ENCODE data around the gene CEP112.
"Not testable (repeated sequence)": the region's sequence is repeated elsewhere in the genome, so short reads cannot be mapped to it uniquely, and the experiment has no call there.

The CEP112 gene

DNA sequence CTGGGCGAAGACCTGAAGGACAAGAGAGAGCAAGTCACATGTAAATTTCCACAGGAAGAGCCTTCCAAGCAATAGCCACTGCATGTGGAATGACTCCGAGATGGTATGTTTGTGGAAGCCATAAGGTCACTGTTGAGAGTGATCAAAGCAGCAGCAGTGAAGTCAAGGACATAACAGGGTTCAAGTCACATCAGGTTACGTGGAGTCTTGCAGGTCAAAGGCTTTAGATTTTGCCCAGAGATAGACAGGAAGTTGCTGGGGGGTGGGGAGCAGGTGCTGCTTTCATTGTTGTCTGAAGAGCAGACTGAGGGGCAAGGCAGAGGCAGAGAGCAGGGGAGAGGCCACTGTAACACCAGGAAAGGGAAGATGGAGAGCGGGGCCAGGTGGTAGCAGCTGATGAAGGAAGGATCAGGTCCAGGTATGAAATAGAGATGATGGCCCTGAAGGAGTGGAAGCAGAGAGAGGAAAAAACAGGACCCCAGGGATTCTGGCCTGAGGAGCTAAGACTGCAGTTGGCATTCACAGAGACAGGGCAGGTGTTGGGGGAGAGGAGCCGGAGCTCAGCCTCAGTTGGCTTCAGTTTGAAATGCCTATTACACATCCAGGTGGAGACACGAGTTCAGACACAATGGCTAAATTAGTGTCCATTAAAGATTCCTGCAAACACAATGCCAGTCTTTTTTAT, 501.2 kb downstream of the CEP112 start:
- Histone ChIP-seq H3K9me3 (ENCODE audit: control insufficient read depth, insufficient read depth, low read length) (no peaks in the 10 kb centered on the region), H3K27ac (ENCODE audit: low read depth, low read length) (no peak overlapping the region), H3K4me1 (ENCODE audit: control insufficient read depth, insufficient read depth, low read length) (peaks cover 18% of the 10 kb centered on the region), H3K9ac (ENCODE audit: low read depth, low read length) (no peak overlapping the region), H3K36me3 (ENCODE audit: control insufficient read depth, insufficient read depth, low read length) (no peaks in the 10 kb centered on the region), H3K27me3 (ENCODE audit: control insufficient read depth, insufficient read depth, low read length) (no peaks in the 10 kb centered on the region), H3K4me3 (ENCODE audit: low read depth, low read length) (no peak overlapping the region)

DNA sequence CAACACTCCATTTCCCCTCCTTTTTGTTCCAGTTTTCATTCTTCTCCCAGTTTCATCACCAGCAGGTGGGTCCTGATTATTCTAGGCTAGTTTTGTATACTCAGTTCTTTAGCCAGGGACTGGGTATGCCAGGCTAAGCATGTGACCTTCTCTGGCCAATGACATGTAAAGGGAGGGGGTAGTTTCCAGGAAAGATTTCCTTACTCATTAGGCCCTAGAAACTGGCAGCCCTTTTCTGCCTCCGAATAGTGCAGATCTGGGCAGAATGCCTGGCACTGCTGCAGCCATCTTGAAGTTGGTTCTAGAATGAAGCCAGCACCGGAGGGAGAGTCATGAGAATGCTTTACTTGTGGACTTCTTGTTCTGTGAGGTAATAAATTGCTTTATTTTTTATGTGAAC, 503.6 kb downstream of the CEP112 start:
- H3K27ac ChIP-seq (ENCODE audit: low read depth, low read length) = no peak overlapping the region
- H3K36me3 ChIP-seq (ENCODE audit: control insufficient read depth, insufficient read depth, low read length) = no peaks in the 10 kb centered on the region
- no peaks in the 10 kb centered on the region for H3K9me3 ChIP-seq (ENCODE audit: control insufficient read depth, insufficient read depth, low read length)

GRCh38 chr17:65685110-65685509, 506.8 kb downstream of the CEP112 start:
- Histone ChIP-seq H3K27ac (ENCODE audit: low read depth, low read length) (no peak overlapping the region), H3K9me3 (ENCODE audit: control insufficient read depth, insufficient read depth, low read length) (no peaks in the 10 kb centered on the region), H3K27me3 (ENCODE audit: control insufficient read depth, insufficient read depth, low read length) (peaks cover 10% of the 10 kb centered on the region), H3K36me3 (ENCODE audit: control insufficient read depth, insufficient read depth, low read length) (no peaks in the 10 kb centered on the region), H3K4me1 (ENCODE audit: control insufficient read depth, insufficient read depth, low read length) (peaks cover 6% of the 10 kb centered on the region; the same call in 1 of the 2 replicates), H3K4me3 (ENCODE audit: low read depth, low read length) (no peak overlapping the region), H3K9ac (ENCODE audit: low read depth, low read length) (no peak overlapping the region)

More for the DNA sequence above, 503.6 kb downstream of the CEP112 start:
- no peak overlapping the region for H3K9ac ChIP-seq (ENCODE audit: low read depth, low read length)
- no peaks in the 10 kb centered on the region for H3K27me3 ChIP-seq (ENCODE audit: control insufficient read depth, insufficient read depth, low read length)
- H3K4me1 ChIP-seq (ENCODE audit: control insufficient read depth, insufficient read depth, low read length) = peaks cover 11% of the 10 kb centered on the region
- no peak overlapping the region for H3K4me3 ChIP-seq (ENCODE audit: low read depth, low read length)

DNA sequence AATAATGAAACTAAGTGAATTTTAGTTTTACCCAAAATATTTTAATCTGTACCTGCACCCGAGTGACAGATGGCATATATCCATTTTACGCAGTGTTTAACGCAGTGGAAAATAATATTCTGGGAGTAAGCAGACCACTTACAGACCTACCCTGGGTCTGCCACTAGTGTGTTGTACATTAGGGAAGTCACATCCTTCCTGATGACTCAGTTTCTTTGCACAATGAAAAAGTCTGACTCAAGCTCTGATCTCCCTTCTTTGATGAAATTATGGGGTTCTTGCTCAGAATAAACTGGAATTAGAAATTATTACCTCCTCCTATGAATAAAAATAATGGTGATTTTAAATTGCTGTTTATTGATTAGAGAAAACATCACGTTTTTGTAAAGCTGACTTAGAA, 507.3 kb downstream of the CEP112 start:
- Histone ChIP-seq H3K27ac (ENCODE audit: low read depth, low read length) (no peak overlapping the region), H3K4me3 (ENCODE audit: low read depth, low read length) (no peak overlapping the region), H3K27me3 (ENCODE audit: control insufficient read depth, insufficient read depth, low read length) (peaks cover 10% of the 10 kb centered on the region), H3K4me1 (ENCODE audit: control insufficient read depth, insufficient read depth, low read length) (peaks cover 6% of the 10 kb centered on the region; the same call in 1 of the 2 replicates), H3K9me3 (ENCODE audit: control insufficient read depth, insufficient read depth, low read length) (no peaks in the 10 kb centered on the region), H3K9ac (ENCODE audit: low read depth, low read length) (no peak overlapping the region), H3K36me3 (ENCODE audit: control insufficient read depth, insufficient read depth, low read length) (no peaks in the 10 kb centered on the region)

DNA sequence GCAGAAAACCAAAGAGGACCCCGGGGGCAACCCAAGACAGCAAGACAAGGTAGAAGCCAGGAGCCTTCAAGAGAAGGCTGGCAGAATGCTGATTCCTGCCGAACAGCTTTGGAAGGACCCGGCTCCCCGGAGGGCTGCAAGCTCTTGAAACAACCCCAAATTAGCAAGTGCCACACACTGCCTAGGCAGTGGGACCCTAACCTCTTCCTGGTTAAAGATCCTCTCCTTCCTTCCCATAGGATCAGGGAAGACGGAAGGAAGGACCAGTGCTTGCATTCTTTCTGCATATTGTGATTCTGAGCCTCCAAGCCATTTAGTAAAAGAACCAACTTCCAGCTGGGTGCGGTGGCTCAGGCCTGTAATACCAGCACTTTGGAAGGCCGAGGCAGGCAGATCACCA, 508.5 kb downstream of the CEP112 start:
- Histone ChIP-seq H3K27ac (ENCODE audit: low read depth, low read length) (no peak overlapping the region), H3K4me3 (ENCODE audit: low read depth, low read length) (no peak overlapping the region), H3K9me3 (ENCODE audit: control insufficient read depth, insufficient read depth, low read length) (no peaks in the 10 kb centered on the region), H3K4me1 (ENCODE audit: control insufficient read depth, insufficient read depth, low read length) (peaks cover 6% of the 10 kb centered on the region; the same call in 1 of the 2 replicates), H3K36me3 (ENCODE audit: control insufficient read depth, insufficient read depth, low read length) (no peaks in the 10 kb centered on the region), H3K9ac (ENCODE audit: low read depth, low read length) (no peak overlapping the region), H3K27me3 (ENCODE audit: control insufficient read depth, insufficient read depth, low read length) (peaks cover 10% of the 10 kb centered on the region)

GRCh38 chr17:65681763-65682162, 510.2 kb downstream of the CEP112 start:
- H3K36me3 ChIP-seq (ENCODE audit: control insufficient read depth, insufficient read depth, low read length); H3K4me3 ChIP-seq (ENCODE audit: low read depth, low read length); H3K27ac ChIP-seq (ENCODE audit: low read depth, low read length); H3K27me3 ChIP-seq (ENCODE audit: control insufficient read depth, insufficient read depth, low read length); H3K4me1 ChIP-seq (ENCODE audit: control insufficient read depth, insufficient read depth, low read length); H3K9ac ChIP-seq (ENCODE audit: low read depth, low read length); H3K9me3 ChIP-seq (ENCODE audit: control insufficient read depth, insufficient read depth, low read length): not testable (repeated sequence)

DNA sequence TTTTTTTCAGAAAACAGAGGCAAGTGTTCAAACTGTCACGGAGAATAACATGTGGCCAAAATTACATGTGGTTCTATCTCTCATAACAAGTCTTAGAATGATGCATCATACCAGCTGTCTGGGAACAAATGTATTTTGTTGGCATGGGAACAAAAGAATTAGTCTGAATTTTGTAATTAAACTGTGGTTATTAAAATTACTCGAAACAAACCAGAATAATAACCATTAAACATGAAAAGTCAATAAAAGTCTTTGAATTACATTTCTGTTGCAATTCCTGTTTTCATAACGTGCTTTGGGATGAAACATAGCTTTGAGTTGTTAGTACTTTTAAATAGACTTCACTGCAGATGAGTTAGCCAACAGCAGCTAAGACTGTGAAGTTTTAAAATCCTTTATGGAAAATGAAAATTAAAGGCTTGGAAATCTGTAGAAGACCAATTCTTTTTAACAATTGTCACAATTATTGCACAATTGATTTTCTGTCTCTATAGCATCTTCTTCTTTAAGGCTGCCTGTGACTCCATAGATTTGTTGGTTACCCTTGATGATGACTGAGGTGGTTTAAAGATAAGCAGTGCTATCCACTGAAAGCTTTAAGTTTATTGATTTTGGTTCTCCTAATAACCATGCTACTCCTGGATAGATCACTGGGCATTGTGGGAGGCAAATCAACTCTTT, 512.6 kb downstream of the CEP112 start:
- H3K27me3 ChIP-seq (ENCODE audit: control insufficient read depth, insufficient read depth, low read length) = peaks cover 10% of the 10 kb centered on the region
- peaks cover 6% of the 10 kb centered on the region; the same call in 1 of the 2 replicates for H3K4me1 ChIP-seq (ENCODE audit: control insufficient read depth, insufficient read depth, low read length)
- H3K4me3 ChIP-seq (ENCODE audit: low read depth, low read length) = no peak overlapping the region
- no peak overlapping the region for H3K9ac ChIP-seq (ENCODE audit: low read depth, low read length)
- 0 out of 2 replicates have a peak, but pooled peaks cover 6% of the 10 kb centered on the region for H3K9me3 ChIP-seq (ENCODE audit: control insufficient read depth, insufficient read depth, low read length)
- no peak overlapping the region for H3K27ac ChIP-seq (ENCODE audit: low read depth, low read length)
- no peaks in the 10 kb centered on the region for H3K36me3 ChIP-seq (ENCODE audit: control insufficient read depth, insufficient read depth, low read length)

- Histone ChIP-seq H3K4me3 (ENCODE audit: low read depth, low read length) (no peak overlapping the region), H3K27me3 (ENCODE audit: control insufficient read depth, insufficient read depth, low read length) (peaks cover 10% of the 10 kb centered on the region), H3K9me3 (ENCODE audit: control insufficient read depth, insufficient read depth, low read length) (0 out of 2 replicates have a peak, but pooled peaks cover 6% of the 10 kb centered on the region), H3K9ac (ENCODE audit: low read depth, low read length) (no peak overlapping the region), H3K36me3 (ENCODE audit: control insufficient read depth, insufficient read depth, low read length) (no peaks in the 10 kb centered on the region), H3K27ac (ENCODE audit: low read depth, low read length) (no peak overlapping the region), H3K4me1 (ENCODE audit: control insufficient read depth, insufficient read depth, low read length) (peaks cover 6% of the 10 kb centered on the region; the same call in 1 of the 2 replicates)
Measured at GRCh38 chr17:65678546-65678945, 513.4 kb downstream of the CEP112 start.

- Histone ChIP-seq H3K4me3 (ENCODE audit: low read depth, low read length) (no peak overlapping the region), H3K9me3 (ENCODE audit: control insufficient read depth, insufficient read depth, low read length) (0 out of 2 replicates have a peak, but pooled peaks cover 6% of the 10 kb centered on the region), H3K36me3 (ENCODE audit: control insufficient read depth, insufficient read depth, low read length) (no peaks in the 10 kb centered on the region), H3K27ac (ENCODE audit: low read depth, low read length) (no peak overlapping the region), H3K9ac (ENCODE audit: low read depth, low read length) (no peak overlapping the region), H3K27me3 (ENCODE audit: control insufficient read depth, insufficient read depth, low read length) (peaks cover 8% of the 10 kb centered on the region), H3K4me1 (ENCODE audit: control insufficient read depth, insufficient read depth, low read length) (no peaks in the 10 kb centered on the region)
Measured at GRCh38 chr17:65677932-65678331, 514.0 kb downstream of the CEP112 start.

DNA sequence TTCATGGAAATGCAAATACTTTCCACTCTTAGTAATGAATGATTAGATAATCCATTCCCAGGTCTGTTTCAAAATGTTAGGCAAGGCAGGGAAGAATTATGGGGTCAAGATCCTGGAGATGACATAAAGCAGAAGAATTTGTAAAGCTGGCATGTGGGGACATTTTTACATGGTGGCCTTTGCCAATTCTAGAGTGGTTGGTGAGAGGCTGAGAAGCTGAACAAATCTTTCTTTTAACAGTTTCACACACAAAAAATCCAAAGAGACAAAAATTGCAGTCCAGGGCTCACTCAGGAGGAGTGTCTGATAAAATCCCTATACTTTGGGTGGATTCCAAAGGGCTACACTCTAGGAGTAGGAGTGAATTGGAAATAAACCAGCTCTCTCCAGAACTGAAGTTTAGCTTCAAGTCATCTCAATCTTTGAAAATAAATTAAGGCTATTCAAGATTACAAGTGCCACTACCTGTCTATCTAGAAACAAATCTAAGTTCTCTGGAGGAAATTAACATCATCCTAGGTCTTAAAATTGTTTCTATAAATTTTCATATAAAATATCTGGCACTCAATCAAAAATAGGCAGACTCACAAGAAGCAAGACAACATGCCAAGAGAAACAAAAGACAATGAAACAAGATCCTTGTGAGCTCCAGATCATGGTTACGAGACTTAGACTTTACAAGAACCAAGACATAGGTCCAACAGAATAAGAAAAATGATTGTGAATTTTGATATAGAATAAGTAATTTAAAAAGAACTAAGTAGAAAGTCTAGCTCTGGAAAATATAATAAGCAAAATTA, 517.5 kb downstream of the CEP112 start:
- no peaks in the 10 kb centered on the region for H3K36me3 ChIP-seq (ENCODE audit: control insufficient read depth, insufficient read depth, low read length)
- H3K4me1 ChIP-seq (ENCODE audit: control insufficient read depth, insufficient read depth, low read length) = no peaks in the 10 kb centered on the region
- no peak overlapping the region for H3K27ac ChIP-seq (ENCODE audit: low read depth, low read length)
- H3K4me3 ChIP-seq (ENCODE audit: low read depth, low read length) = no peak overlapping the region
- no peaks in the 10 kb centered on the region for H3K27me3 ChIP-seq (ENCODE audit: control insufficient read depth, insufficient read depth, low read length)
- no peak overlapping the region for H3K9ac ChIP-seq (ENCODE audit: low read depth, low read length)
- H3K9me3 ChIP-seq (ENCODE audit: control insufficient read depth, insufficient read depth, low read length) = 0 out of 2 replicates have a peak, but pooled peaks cover 6% of the 10 kb centered on the region

All from HUES48 (cell line).